ENCODE results near the gene DUS1L.

DUS1L gene

DNA sequence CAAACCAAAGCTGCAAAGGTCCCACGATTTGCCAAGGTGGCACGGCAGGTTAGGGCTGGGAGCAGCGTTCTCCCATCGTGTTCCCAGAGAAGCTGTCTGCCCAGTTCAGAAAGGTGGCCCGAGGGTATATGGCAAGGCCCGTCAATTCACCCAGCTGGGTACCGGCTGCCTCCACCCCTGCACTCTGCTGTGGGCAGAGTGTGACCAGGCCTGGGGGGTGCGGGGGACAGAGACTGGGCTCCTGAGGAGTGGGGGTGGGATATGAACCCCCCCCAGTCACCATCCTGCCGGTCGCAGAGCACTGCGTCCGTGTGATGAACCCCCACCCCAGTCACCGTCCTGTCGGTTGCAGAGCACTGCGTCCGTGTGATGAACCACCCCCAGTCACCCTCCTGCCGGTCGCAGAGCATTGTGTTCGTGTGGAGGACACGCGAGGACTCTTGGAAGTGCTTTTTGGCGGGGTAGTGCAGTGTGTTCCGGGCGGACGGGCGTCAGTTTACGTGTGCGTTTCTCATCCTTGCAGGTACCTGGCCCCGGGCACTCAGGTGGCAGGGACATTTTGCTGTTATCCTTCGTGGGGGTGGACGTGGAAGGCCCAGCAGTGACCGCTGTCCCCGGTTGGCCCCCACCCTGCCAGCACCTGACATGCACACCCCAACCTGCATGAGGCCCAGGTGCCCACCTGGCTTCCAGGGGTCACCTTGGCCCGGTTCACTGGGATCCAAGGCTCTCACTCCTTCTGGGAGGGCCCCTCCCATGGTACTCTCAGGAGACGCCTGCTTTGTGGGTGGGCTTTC, 35.1 kb upstream of the DUS1L start:
- DNase-seq: no peak

DNA sequence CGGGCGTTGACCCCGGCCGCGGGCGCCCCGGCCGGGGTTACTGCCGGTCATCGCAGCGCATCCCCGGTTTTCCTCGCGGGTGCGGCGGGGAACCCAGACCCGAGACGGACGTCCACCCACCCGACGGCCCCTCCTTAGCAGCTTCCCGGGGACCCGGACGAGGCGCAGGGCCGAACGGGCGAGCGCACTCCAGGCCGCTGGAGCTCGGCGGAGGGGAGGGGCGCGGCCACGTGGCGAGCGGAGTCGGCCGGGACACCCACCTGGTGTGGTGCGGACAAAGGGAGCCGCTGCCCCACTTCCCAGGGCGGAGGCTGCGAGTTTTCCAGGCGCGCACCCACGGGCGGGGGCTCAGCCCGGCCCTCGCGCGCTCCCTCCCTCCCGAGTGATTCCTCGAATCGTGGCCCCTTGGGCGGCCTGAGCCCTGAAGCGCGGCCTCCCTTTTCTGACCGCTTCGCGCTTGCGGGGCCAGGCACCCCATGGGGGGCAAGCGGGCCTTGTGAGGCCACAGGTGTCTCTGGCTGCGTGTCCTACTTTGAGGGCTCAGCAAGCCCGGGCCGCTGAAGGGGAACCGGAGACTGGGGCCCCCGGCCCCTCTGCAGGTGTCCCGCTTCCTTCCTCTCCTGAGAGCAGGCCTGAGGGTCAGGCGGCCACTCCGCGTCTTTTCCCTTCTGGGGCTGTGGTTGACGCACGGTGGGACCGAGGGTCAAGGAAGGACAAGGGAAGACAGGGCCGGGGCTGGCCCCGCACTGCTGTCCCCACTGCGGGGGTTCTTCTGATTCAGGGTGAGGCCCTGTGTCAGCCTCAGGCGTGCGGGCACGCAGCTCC, 33.5 kb upstream of the DUS1L start:
- no peak for DNase-seq

DNA sequence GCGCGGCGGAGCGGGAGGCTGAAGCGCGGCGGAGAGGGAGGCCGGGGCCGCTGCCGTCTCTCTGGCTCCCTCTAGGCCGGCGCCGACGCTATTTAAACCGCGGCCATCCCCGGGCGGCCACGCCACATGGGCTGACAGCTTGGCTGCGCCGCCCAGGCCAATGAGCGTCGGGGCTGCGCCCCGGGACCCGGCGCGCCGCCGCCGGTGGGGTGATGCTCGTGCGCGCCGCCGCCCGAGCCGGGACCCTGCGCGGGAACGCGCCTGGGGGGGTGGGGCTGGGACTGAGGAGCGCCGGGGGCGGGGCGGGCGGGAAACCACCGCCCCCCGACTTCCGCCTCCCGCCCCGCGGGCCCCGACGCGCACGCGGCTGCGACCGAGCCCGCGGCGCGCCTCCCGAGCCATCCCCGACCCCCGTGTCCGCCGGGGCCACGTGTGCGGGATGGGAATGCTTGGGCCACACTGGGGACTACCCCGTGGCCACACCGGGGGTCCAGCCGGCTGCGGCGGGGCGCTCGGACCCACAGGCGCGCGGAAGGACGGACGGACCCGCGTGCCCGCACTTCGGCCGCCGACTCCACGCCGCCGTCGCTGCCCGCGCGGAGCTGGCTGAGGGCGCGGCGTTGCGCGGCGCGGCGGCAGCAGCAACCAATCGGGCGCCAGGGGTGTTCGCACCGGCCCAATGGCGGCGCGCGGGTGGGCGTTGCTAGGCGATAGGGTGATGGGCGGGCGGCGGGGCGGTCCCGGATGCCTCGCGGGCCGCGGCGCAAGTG, 32.8 kb upstream of the DUS1L start, which contains the start of gene FASN:
TSS of gene FASN (minus strand) at position 68 of the 770 bp plus-strand sequence. CDS start 1,791 bp downstream, outside the sequence.
- peak; percentile 88 for DNase-seq

DNA sequence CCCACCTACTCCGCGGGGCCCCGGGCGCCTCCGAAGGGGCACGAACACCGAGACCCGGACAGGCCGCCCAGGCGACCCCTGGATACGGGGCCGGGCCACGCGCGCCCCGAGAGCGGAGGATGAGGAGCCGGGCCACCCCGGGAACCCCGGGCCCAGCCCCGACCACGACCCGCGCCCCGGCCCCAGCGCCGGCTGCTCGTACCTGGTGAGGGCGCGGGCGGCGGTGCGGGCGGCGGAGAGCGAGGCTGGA, 32.2 kb upstream of the DUS1L start:
- no peak for DNase-seq

DNA sequence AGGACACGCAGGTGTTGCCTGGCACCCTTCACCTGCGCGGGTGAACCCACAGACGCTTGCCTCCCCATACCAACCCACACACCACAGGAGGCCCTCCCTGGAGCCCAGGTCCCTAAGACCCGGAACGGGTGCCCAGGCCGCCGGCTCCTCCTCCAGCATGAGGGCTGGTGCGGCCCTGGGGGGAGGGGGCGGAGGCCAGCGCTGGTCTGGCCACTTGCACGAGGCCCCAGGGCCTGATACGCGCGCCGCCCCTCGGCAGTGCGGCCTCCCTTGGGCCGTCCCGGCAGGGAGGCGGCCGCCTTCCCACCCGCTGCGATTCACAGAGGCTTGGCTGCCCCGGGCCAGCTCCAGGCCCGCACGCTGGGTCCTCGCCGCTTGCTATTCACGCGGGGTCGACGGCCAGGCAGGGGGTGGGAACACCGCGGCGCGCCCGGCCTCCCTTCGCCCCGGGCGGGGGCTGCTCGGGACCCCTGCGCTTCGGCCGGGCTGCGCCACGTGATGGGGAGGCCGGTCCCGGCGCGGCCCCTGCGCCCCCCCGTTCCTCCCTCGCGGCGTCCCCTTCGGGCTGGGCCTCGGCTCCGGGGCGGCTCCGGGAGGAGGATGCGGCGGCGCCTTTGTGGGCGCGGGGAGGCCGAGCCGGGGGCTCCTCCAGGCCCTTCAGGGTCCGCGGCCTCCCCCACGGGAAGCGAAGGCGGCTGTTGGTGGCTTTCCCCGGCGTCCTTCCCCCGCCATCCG, 31.7 kb upstream of the DUS1L start:
- DNase-seq: peak; percentile 60

DNA sequence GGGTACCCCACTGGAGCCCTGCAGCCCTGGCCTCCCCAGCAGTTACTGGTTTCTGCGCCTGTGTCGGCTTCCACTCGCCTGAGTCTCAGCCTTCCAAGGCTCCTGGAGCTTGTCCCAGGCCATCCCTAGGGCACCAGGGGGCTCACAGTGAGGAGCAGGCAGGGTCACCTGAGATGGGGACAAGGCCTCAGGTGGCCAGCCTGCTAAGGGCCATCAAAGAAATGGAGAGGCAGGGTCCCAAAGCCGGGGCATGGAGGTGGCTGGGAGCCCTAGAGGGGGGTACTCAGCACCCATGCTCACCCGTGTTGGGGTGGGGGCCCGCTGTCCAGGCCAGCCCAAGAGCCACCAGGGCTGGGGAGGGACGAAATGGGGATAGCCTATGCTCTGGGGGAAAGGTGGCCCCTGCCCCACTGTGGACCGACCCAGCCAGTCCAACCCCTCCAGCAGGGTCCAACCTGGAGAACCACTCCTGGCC, 31.1 kb upstream of the DUS1L start:
- no peak for DNase-seq

DNA sequence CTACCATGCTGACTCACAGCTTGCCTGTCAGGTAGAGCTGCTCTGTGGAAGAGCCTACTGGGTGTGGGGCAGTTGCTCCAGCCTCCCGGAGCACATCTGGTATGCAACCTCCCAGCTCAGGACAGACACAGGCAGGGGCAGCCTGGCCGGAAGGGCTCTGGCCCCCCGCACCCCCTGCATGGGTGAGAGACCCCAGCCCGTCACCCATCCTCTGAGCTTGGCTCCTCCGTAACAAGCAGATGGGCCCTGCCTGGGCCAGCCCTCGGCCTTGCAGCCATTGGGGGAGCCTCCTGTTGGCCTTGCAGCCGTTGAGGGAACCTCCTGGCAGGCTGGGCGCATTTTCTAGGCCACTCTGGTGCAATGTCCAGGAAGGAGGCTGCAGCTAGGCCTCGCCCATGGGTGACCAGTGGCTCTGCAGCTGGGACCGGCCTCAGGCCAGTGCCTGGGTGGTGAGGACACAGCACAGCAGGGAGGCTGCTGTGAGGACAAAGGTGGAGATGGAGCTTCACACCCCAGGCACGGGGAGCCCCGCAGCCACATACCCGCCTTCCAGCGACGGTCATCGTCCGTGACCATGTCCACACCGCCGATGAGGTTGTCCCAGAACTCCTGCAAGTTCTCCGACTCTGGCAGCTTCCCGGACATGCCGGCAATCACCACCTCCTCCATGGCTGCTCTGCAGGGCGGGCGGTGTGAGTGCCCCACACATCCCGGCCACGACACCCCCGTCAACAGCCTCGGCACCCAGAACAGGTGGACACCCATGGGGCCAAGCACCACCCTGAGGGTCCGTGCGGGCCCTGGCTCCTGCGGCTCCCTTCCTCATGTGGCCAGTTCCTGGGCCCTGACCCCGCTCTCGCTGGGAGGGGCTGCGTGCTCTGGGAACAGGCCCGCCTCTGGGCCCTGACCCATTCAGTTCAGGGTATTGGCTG, 30.4 kb upstream of the DUS1L start:
- no peak for DNase-seq

DNA sequence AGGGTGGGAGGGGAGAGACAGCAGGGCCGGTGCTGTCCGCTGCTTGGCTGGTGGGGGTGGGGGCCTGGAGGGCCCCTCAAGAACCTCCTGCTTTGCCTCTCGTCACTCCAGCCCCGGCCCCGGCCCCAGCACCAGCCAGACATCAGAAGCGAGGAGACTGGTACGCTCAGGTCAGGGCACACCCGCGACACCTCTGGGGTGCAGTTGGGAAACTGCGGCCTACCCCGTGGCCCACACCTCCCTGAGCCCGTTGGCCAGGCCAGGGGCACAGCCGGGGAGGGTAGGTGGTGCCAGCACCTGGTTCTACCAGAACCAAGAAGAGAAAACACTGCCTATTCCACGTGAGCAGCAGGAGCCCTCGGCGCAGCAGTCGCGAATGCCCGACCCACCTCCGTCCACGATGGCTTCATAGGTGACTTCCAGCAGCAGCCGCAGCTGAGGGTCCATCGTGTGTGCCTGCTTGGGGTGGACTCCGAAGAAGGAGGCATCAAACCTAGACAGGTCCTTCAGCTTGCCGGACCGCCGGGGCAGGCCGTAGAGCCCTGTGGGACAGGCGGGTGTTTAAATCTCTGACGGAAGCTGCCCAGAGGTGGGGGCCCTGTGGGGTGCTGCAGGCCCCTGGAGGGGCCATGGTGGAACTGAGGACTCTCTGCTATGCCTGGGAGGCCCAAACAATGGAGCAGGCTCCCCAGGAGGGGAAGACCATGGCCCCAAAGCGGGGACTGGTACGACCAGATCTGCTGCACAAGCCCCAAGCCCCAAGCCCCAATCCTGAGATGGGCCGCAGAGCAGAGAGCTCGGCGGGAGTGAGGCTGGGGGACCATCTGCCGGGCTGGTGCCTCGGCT, 29.6 kb upstream of the DUS1L start:
- no peak for DNase-seq

DNA sequence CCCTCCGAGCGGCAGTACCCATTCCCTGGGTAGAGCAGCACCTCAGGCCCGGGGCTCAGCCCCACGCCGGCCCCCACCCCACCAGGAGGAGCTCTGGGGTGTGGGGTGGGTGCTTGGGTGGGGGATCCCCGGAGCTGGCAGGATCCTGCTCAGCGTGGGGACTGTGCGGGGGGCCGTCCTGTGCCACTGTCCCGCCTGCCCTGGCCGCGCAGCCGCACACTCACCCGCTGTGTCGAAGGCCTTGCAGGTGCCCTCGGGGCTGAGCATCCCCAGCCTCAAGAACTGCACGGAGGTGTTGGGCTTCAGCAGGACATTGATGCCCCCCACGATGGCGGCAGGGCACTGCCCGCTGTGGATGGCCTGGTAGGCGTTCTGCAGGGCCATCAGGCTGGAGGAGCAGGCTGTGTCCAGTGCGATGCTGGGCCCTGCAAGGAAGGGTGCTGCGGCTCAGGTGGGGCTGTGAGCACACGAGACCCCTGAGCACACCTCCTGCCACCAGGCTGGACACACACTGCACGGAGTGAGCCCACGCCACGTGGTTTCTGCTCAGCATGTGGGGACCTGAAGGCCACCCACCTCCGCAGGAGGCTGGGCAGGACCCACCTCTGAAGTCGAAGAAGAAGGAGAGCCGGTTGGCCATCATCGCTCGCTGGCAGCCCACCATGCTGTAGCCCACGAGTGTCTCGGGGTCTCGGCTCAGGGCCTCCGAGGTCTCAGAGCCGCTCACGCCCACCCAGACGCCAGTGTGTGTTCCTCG, 27.6 kb upstream of the DUS1L start:
- no peak for DNase-seq

DNA sequence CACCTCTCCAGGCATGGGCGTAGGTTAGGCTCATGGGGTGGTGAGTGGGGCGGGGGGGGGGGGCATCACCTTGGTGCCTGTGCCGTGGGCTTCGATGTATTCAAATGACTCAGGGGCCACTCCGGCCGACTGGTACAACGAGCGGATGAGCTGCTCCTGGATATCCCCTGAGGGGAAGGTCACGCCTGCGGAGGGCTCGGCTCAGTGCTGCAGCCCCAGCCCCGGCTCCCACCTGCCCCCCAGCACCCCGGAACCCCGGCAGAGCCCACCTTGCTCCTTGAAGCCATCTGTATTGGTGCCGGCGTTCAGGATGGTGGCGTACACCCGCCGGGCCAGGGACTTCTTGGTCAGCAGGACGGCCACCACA, 27.0 kb upstream of the DUS1L start:
- no peak for DNase-seq

DNA sequence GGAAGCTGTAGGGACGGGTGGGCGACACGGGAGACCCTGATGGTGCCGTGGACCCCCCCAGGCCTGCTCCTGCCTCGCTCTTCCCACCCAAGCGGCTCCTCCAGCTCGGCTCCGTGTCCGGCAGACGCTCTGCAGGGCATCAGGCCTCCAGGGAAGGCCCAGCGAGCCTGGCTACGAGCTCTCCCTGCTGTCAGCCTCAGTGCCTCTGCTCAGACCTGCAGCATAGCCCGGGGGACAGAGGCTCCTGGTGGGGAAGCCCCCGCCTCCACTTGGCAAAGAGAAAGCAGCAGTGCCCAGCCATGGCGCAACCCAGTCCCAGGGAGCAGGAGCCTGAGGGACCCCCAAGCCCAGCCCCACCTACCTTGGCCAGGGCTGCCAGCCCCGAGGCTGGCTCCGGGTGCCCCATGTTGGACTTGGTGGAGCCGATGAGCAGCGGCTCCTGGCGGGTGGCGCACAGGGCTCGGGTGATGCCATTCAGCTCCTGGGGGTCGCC, 26.5 kb upstream of the DUS1L start:
- DNase-seq: no peak

DNA sequence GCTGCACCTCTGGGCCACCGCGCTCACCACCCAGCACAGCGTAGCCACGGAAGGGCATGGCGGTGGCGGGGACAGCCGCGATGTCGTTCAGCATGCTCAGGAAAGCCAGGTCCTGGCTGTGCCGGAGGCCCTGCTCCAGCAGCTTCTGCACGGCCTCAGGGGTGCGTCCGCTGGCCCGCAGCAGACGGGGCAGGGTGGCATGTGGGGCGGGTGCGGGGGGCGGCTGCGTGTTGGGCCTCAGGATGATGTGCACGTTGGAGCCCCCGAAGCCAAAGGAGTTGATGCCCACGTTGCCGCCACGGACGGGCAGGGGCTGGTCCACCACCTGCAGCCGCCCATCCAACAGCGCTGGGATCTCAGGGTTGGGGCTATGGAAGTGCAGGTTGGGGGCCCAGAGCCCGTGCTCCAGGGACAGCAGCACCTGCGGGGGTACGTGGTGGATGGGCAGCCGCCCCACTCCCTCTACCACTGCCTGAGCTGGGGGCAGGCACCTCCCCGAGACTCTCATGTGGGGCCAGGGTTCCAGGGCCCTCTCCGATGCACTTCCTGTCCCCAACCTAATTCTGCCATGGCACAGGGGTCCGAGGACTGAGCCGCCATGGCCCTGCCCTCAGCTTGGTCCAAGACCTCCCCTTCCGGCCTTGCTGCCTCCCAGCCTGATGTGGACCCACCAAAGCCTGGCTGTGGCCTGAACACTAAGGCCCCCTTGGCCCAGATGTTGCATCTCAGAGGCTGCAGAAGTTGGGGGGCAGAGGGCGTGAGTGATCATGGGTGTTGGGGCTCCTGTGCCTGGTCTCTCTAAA, 25.9 kb upstream of the DUS1L start:
- no peak for DNase-seq

DNA sequence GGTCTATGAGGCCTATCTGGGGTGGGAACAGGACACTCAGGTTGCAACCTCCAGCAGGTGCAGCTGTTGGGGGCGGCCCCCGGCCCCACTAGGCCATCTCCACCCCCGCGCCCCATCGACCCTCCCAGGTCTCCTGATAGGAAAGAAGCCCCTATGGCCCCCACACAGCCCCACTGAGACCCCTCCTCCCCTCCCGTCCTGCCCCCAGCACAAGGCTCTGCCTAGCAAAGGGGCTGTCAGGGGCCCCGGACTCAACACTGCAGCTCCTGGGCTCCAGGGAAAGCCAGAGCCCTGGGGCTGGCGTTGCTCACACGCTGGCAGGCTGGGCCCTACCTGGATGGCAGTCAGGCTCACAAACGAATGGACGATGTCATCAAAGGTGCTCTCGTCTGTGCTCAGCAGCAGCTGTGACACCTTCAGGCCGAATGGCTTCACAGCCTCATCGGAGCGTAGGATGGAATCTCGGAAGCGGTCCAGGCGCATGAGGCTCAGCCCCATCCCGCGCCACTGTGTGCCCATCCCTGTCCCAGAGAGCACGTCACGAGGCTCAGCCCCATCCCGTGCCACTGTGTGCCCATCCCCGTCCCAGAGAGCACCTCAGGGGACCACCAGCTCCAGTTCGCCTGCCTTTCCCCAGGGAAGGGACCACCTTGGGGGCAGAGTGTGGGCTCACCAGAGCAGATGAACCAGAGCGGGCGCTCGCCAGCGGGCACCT, 25.1 kb upstream of the DUS1L start:
- DNase-seq: no peak

DNA sequence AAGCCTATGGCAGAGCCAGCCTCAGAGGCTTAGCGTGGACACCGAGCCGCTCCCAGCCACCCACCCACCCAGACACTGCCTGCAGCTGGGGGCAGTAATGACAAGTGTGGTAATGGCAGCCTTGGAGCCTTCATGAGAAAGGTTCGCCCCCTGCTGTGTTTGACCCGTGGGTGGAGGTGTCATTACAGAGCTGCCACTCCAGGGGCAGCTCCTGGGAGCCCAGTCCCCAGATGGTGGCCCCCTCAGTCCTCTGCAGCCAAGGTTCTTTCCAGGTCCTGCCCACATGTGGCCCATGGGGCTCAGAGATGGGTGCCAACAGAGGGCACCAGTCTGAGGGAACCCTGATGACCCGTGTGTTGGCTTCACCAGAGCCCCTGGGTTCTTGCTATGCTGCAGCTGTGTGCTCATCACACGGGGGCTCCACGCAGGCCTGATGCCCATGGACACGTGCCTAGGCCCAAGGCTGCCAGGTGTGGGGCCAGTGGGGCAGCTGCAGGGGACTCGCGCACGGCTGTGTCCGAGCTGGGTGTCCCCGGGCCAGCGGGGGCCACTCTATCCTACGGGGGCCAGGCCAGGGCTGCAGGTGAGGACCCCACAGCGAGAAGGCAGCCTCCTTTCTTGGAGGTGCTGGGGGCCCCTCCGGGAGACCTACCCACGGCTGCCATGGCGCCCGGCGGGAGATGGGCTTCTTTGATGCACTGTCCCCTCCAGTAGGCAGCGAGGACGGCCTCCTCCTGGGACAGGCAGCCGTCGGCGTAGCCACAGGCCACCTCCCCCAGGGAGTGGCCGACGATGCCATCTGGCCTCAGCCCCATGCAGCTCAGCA, 24.3 kb upstream of the DUS1L start:
- DNase-seq: no peak

DNA sequence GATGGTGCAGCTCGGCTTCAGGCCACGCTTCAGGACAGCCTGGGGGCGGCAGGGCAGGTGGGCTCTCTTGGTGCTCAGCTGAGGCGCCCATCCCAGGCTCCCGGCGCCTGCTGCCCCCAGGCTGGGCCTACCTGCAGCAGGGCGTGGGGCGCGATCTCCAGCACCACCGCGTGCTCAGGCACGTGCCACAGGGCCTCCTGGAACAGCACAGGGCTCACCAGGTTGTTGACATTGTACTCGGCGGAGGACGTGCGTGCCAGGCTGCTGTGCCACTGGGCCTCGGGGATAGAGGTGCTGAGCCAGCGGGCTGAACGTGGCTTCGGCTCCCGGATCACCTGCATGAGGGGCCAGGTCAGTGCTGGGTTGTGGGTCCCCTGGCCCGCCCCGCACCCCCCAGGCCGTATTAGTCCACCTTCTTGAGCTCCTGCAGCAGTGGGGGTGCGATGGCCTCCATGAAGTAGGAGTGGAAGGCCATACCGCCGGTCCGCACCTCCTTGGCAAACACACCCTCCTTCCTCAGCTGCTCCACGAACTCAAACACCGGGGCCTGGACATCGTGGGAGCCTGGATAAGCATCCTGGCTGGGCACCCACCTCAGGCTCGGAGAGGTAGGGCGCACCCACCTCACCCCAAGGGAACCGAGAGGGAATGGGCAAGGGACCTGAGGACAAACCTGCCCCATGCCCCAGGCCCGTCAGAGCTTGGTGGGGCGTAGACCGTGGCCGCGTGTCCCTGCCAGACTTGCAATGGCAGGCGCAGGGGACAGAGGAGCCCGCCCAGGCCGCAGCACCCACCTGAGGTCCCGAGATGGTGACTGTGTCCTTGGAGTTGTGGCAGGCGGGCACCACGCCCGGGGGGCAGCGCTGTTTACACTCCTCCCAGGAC, 23.5 kb upstream of the DUS1L start:
- DNase-seq: no peak

Measured in NK-92 treated with Interleukin-12 subunit alpha and Interleukin-12 subunit beta, amount 100 ng/mL, for 24 hours (cell line).